ENCODE data around the gene PHACTR2.
"Not testable (repeated sequence)": the region's sequence is repeated elsewhere in the genome, so short reads cannot be mapped to it uniquely, and the experiment has no call there.

PHACTR2 gene

GRCh38 chr6:143699430-143699825 lies 21.7 kb downstream of the PHACTR2 start:
- no peak for DNase-seq

- DNase-seq, result no peak
Measured at GRCh38 chr6:143700684-143701348, 23.1 kb downstream of the PHACTR2 start.

- DNase-seq, result no peak
Measured at GRCh38 chr6:143701349-143702234, 23.8 kb downstream of the PHACTR2 start.

- DNase-seq, result no peak
Measured at GRCh38 chr6:143705569-143705968, 27.8 kb downstream of the PHACTR2 start.

- no peak for DNase-seq
Measured at GRCh38 chr6:143707697-143708096, 29.9 kb downstream of the PHACTR2 start.

GRCh38 chr6:143708889-143709288 lies 31.1 kb downstream of the PHACTR2 start:
- DNase-seq, result no peak

GRCh38 chr6:143711714-143712113 lies 33.9 kb downstream of the PHACTR2 start:
- DNase-seq, result no peak

- no peak for DNase-seq
Measured at GRCh38 chr6:143718472-143718871, 40.7 kb downstream of the PHACTR2 start.

GRCh38 chr6:143721642-143722041 lies 43.9 kb downstream of the PHACTR2 start:
- no peak for DNase-seq

GRCh38 chr6:143724876-143725275 lies 47.1 kb downstream of the PHACTR2 start:
- no peak for DNase-seq

GRCh38 chr6:143726015-143726647 lies 48.4 kb downstream of the PHACTR2 start:
- no peak for DNase-seq

GRCh38 chr6:143727035-143727434 lies 49.3 kb downstream of the PHACTR2 start:
- DNase-seq, result no peak

- no peak for DNase-seq
Measured at GRCh38 chr6:143731789-143732188, 54.0 kb downstream of the PHACTR2 start.

- DNase-seq, result no peak
Measured at GRCh38 chr6:143732536-143732935, 54.8 kb downstream of the PHACTR2 start.

- DNase-seq, result no peak
Measured at GRCh38 chr6:143733510-143733909, 55.7 kb downstream of the PHACTR2 start.

- DNase-seq, result no peak
Measured at GRCh38 chr6:143734641-143735063, 56.9 kb downstream of the PHACTR2 start.

GRCh38 chr6:143738072-143738690 lies 60.4 kb downstream of the PHACTR2 start:
- not testable (repeated sequence) for DNase-seq

GRCh38 chr6:143739341-143739851 lies 61.6 kb downstream of the PHACTR2 start:
- no peak for DNase-seq

- no peak for DNase-seq
Measured at GRCh38 chr6:143740213-143740612, 62.4 kb downstream of the PHACTR2 start.

- DNase-seq, result no peak
Measured at GRCh38 chr6:143741480-143741879, 63.7 kb downstream of the PHACTR2 start.

GRCh38 chr6:143742070-143742954 lies 64.5 kb downstream of the PHACTR2 start:
- no peak for DNase-seq

- DNase-seq, result no peak
Measured at GRCh38 chr6:143742955-143743255, 65.1 kb downstream of the PHACTR2 start.
